SK-N-SH (cell line): ENCODE data around the gene LMO3. TPM values are rescaled to one million over a fixed set of nuclear protein-coding genes. Genes with fewer than 3 reads are reported as not detected.

Experiments
- CTCF ChIA-PET: fragments of 300-600, 350-600 bp; formaldehyde crosslinking; extraction: SDS; loops from one replicate; lab custom pipeline; 2021; lab: Yijun Ruan, JAX
- POLR2A ChIA-PET: fragments of 350-600 bp; sonication (Branson Sonifier 250); formaldehyde crosslinking; extraction: SDS; loops from one replicate; lab custom pipeline; 2020; ENCODE audit warnings: antibody characterized with exemption, inconsistent platforms; lab: Yijun Ruan, JAX
- DNase-seq: peaks from one replicate; pipeline ENCODE4 v3.0.0; 2012
- H2AFZ ChIP-seq: fragments of 200-600 bp; sonication (generic); 2 replicates; pipeline ENCODE4 v1.8.1; 2016; ENCODE audit warnings: antibody characterized with exemption, mild to moderate bottlenecking, low read depth
- H3F3A ChIP-seq: fragments of 200-600 bp; sonication (generic); replicated peaks from 2 replicates; pipeline ENCODE3; 2016; ENCODE audit warnings: antibody characterized with exemption, mild to moderate bottlenecking; ENCODE audit not compliant: insufficient read depth
- H3K27ac ChIP-seq, 2 experiments: fragments of 200-500 bp in 1 of 2; fragments of 200-600 bp in 1 of 2; sonication (Bioruptor generic) in 1 of 2; sonication (generic), shearing (Covaris generic) in 1 of 2; 2 replicates each; pipeline versions ENCODE4 v1.5.1 to v1.6.1; 2014 to 2016; ENCODE audit warnings: low read depth in 2 of 2, inconsistent platforms in 1 of 2, low read length in 1 of 2, mild to moderate bottlenecking in 1 of 2, mixed read lengths in 1 of 2
- H3K27me3 ChIP-seq: fragments of 200-600 bp; sonication (generic), shearing (Covaris generic); 2 replicates; pipeline ENCODE4 v1.6.1; 2016; ENCODE audit warnings: mixed run types; ENCODE audit not compliant: insufficient read depth
- H3K36me3 ChIP-seq, 2 experiments: fragments of 200-500 bp in 1 of 2; fragments of 200-600 bp in 1 of 2; sonication (Bioruptor generic) in 1 of 2; sonication (generic) in 1 of 2; replicated peaks in 1 of 2; 2 replicates each; pipeline versions ENCODE3 to v1.5.1; 2014 to 2016; ENCODE audit warnings: low read length in 1 of 2, mild to moderate bottlenecking in 1 of 2; ENCODE audit not compliant: insufficient read depth in 2 of 2, control insufficient read depth in 1 of 2
- H3K4me1 ChIP-seq, 2 experiments: fragments of 200-500 bp in 1 of 2; fragments of 200-600 bp in 1 of 2; sonication (Bioruptor generic) in 1 of 2; sonication (generic), shearing (Covaris generic) in 1 of 2; 2 replicates each; pipeline versions ENCODE4 v1.5.1 to v1.6.1; 2014 to 2016; ENCODE audit warnings: low read depth in 1 of 2, low read length in 1 of 2, mixed run types in 1 of 2; ENCODE audit not compliant: insufficient read depth in 2 of 2, control insufficient read depth in 1 of 2
- H3K4me2 ChIP-seq: fragments of 200-600 bp; sonication (generic), shearing (Covaris generic); 2 replicates; pipeline ENCODE4 v1.6.1; 2017; ENCODE audit warnings: mixed run types
- H3K4me3 ChIP-seq, 2 experiments: fragments of 200-500 bp in 1 of 2; fragments of 200-600 bp in 1 of 2; sonication (Bioruptor generic) in 1 of 2; sonication (generic), shearing (Covaris generic) in 1 of 2; 2 replicates each; pipeline versions ENCODE4 v1.5.1 to v1.8.1; 2014 to 2016; ENCODE audit warnings: low read depth in 2 of 2, inconsistent platforms in 1 of 2, low read length in 1 of 2, mild to moderate bottlenecking in 1 of 2, mixed read lengths in 1 of 2, moderate library complexity in 1 of 2
- H3K79me2 ChIP-seq: fragments of 200-600 bp; sonication (generic); 2 replicates; pipeline ENCODE4 v1.8.1; 2017; ENCODE audit warnings: mild to moderate bottlenecking; ENCODE audit not compliant: insufficient read depth
- H3K9ac ChIP-seq: fragments of 200-600 bp; sonication (generic); 2 replicates; pipeline ENCODE4 v1.6.1; 2017; ENCODE audit warnings: mixed run types
- H3K9me2 ChIP-seq: fragments of 200-600 bp; sonication (generic); 2 replicates; pipeline ENCODE4 v1.6.1; 2017; ENCODE audit warnings: mixed run types
- H3K9me3 ChIP-seq: fragments of 200-600 bp; sonication (generic); 2 replicates; pipeline ENCODE4 v1.6.1; 2017; ENCODE audit warnings: mixed run types, mild to moderate bottlenecking, moderate library complexity
- H4K20me1 ChIP-seq: fragments of 200-600 bp; sonication (generic); 2 replicates; pipeline ENCODE4 v1.6.1; 2017; ENCODE audit warnings: mild to moderate bottlenecking, mixed run types; ENCODE audit not compliant: insufficient read depth
- CHD2 ChIP-seq: fragments of 150-350 bp; IDR thresholded peaks from 2 replicates; pipeline ENCODE4 v1.6.1; 2018; ENCODE audit warnings: low read length; ENCODE audit not compliant: partially characterized antibody
- ELF1 ChIP-seq: IDR thresholded peaks from 2 replicates; pipeline ENCODE4 v1.4.0; 2012
- EP300 ChIP-seq, 2 experiments: IDR thresholded peaks; 2 replicates each; pipeline versions ENCODE4 v1.4.0 to v1.6.1; 2012; ENCODE audit warnings: borderline replicate concordance in 1 of 2, low read depth in 1 of 2, low read length in 1 of 2
- EZH2phosphoT487 ChIP-seq: fragments of 200-600 bp; sonication (generic); IDR thresholded peaks from 2 replicates; pipeline ENCODE4 v1.6.1; 2017; ENCODE audit warnings: low read depth, mixed run types, mild to moderate bottlenecking, antibody characterized with exemption, moderate library complexity, borderline replicate concordance
- FOXJ3 ChIP-seq: sonication (generic); formaldehyde crosslinking; IDR thresholded peaks from 2 replicates; pipeline ENCODE4 v1.5.1; 2020; ENCODE audit warnings: mild to moderate bottlenecking, missing genetic modification reagents
- GABPA ChIP-seq: IDR thresholded peaks from 2 replicates; pipeline ENCODE4 v1.4.0; 2012; ENCODE audit warnings: low read depth, mild to moderate bottlenecking
- GATA2 ChIP-seq: sonication (generic); formaldehyde crosslinking; IDR thresholded peaks from 2 replicates; pipeline ENCODE4 v1.5.0; 2020; ENCODE audit warnings: mild to moderate bottlenecking, missing genetic modification reagents
- JUND ChIP-seq: IDR thresholded peaks from 2 replicates; pipeline ENCODE4 v1.4.0; 2012
- MAX ChIP-seq: IDR thresholded peaks from 2 replicates; pipeline ENCODE4 v1.4.0; 2012; ENCODE audit warnings: low read depth
- MEF2A ChIP-seq: IDR thresholded peaks from 2 replicates; pipeline ENCODE4 v1.4.0; 2012; ENCODE audit warnings: low read depth, borderline replicate concordance
- MXI1 ChIP-seq: IDR thresholded peaks from 2 replicates; pipeline ENCODE4 v1.6.1; 2012; ENCODE audit warnings: mild to moderate bottlenecking, low read depth, low read length, improper control_type of control experiment
- PBX3 ChIP-seq: IDR thresholded peaks from 2 replicates; pipeline ENCODE4; 2012
- POLR2AphosphoS5 ChIP-seq: IDR thresholded peaks from 2 replicates; pipeline ENCODE4 v1.6.1; 2012; ENCODE audit warnings: low read depth, low read length
- RCOR1 ChIP-seq: fragments of 150-350 bp; IDR thresholded peaks from 2 replicates; pipeline ENCODE4 v1.6.1; 2017; ENCODE audit warnings: antibody characterized with exemption, low read length
- SIN3A ChIP-seq: IDR thresholded peaks from 2 replicates; pipeline ENCODE4 v1.6.1; 2012; ENCODE audit warnings: low read depth, mild to moderate bottlenecking, low read length, moderate library complexity, borderline replicate concordance
- TAF1 ChIP-seq: IDR thresholded peaks from 2 replicates; pipeline ENCODE4 v1.6.1; 2012; ENCODE audit warnings: low read depth, mild to moderate bottlenecking, low read length, moderate library complexity, borderline replicate concordance
- WGBS: methylation state at CpG from one replicate; pipeline ENCODE4 v1.1.6; 2017; ENCODE audit warnings: low lambda C conversion rate; 5-methylcytosine and 5-hydroxymethylcytosine counted together
- polyA plus RNA-seq, 3 experiments: library from polyadenylated mRNA; depleted of rRNA; stranded (reverse); fragments of >200 nt; gene quantifications; 2 replicates each; pipeline ENCODE4 v1.2.3, GENCODE V29; 2012
- TF ChIP-seq, protein P1 (sequence below): fragments of 200-600 bp; sonication (generic); IDR thresholded peaks from 2 replicates; pipeline ENCODE4 v1.6.1; 2017; ENCODE audit warnings: antibody characterized with exemption, mild to moderate bottlenecking, moderate library complexity
- TF ChIP-seq, protein P2 (sequence below): IDR thresholded peaks from 2 replicates; pipeline ENCODE4 v1.4.0; 2012; ENCODE audit warnings: low read depth, borderline replicate concordance

LMO3 gene
- polyA plus RNA-seq, 1 of the 3 experiments (the other 2 are of a cell fraction) = not detected

- TF ChIP-seq JUND (no peak), GABPA (no peak), SIN3A (no peak)
- TF ChIP-seq, all 33 proteins: peak for 0
Observed at GRCh38 chr12:16610743-16611142, 4.8 kb upstream of the LMO3 start (continued).

GRCh38 chr12:16610001-16610585, 4.1 kb upstream of the LMO3 start:
- H3K4me3 ChIP-seq = no peak overlapping the region
- no peak for DNase-seq
- CTCF ChIA-PET = interaction anchor here (0.6 kb wide), 1 partner anchor 1382 kb away, joined by 3 read pairs; no protein-coding TSS in a partner anchor
- H3K9me2 ChIP-seq = no peaks in the 10 kb centered on the region
- no peak overlapping the region for H3K4me2 ChIP-seq
- no peaks in the 10 kb centered on the region for H3K9me3 ChIP-seq
- H3K79me2 ChIP-seq = no peaks in the 10 kb centered on the region
- H2AFZ ChIP-seq = no peak overlapping the region
- no peaks in the 10 kb centered on the region for H4K20me1 ChIP-seq
- H3F3A ChIP-seq = no peaks in the 10 kb centered on the region
- H3K4me1 ChIP-seq = peaks cover 0 to 20% of the 10 kb centered on the region in 2 experiments; a peak in 3 of 4 replicates
- TF ChIP-seq EP300 (IDR thresholded peaks at IDR 0.05; ENCODE audit: borderline replicate concordance in 1 of 2, low read depth in 1 of 2, low read length in 1 of 2) (no peak), FOXJ3 (no peak), PBX3 (no peak), ELF1 (no peak), RCOR1 (no peak), EZH2phosphoT487 (no peak), MEF2A (no peak), CHD2 (no peak), MXI1 (no peak), MAX (no peak), GATA2 (CRISPR knock-in tag) (no peak), POLR2AphosphoS5 (no peak), TAF1 (no peak)
- TF ChIP-seq, protein P1, sequence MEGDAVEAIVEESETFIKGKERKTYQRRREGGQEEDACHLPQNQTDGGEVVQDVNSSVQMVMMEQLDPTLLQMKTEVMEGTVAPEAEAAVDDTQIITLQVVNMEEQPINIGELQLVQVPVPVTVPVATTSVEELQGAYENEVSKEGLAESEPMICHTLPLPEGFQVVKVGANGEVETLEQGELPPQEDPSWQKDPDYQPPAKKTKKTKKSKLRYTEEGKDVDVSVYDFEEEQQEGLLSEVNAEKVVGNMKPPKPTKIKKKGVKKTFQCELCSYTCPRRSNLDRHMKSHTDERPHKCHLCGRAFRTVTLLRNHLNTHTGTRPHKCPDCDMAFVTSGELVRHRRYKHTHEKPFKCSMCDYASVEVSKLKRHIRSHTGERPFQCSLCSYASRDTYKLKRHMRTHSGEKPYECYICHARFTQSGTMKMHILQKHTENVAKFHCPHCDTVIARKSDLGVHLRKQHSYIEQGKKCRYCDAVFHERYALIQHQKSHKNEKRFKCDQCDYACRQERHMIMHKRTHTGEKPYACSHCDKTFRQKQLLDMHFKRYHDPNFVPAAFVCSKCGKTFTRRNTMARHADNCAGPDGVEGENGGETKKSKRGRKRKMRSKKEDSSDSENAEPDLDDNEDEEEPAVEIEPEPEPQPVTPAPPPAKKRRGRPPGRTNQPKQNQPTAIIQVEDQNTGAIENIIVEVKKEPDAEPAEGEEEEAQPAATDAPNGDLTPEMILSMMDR = no peak
- TF ChIP-seq, protein P2, sequence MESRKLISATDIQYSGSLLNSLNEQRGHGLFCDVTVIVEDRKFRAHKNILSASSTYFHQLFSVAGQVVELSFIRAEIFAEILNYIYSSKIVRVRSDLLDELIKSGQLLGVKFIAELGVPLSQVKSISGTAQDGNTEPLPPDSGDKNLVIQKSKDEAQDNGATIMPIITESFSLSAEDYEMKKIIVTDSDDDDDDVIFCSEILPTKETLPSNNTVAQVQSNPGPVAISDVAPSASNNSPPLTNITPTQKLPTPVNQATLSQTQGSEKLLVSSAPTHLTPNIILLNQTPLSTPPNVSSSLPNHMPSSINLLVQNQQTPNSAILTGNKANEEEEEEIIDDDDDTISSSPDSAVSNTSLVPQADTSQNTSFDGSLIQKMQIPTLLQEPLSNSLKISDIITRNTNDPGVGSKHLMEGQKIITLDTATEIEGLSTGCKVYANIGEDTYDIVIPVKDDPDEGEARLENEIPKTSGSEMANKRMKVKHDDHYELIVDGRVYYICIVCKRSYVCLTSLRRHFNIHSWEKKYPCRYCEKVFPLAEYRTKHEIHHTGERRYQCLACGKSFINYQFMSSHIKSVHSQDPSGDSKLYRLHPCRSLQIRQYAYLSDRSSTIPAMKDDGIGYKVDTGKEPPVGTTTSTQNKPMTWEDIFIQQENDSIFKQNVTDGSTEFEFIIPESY = no peak
- no peaks in the 10 kb centered on the region for H3K36me3 ChIP-seq
- POLR2A ChIA-PET = no interaction called here
- 35% methylated on average over 7 of the region's 7 CpGs for WGBS
- no peak overlapping the region for H3K27ac ChIP-seq
- H3K27me3 ChIP-seq = no peaks in the 10 kb centered on the region; the same call in 1 of the 2 replicates
- no peak overlapping the region for H3K9ac ChIP-seq
